DMS 273 treated with DMSO at 0.1 percent for 48 hours (cell line): ENCODE results near the gene ARMH2.
"Not testable (repeated sequence)": the region's sequence is repeated elsewhere in the genome, so short reads cannot be mapped to it uniquely, and the experiment has no call there.

Experiments
- DNase-seq: peaks from one replicate; lab custom pipeline; 2025; lab: John Stamatoyannopoulos, UW

The ARMH2 gene

GRCh38 chr6:24764833-24765828, 33.6 kb downstream of the ARMH2 start:
- DNase-seq = not testable (repeated sequence)

- DNase-seq = no peak
Observed at GRCh38 chr6:24763578-24763977, 35.1 kb downstream of the ARMH2 start.

GRCh38 chr6:24761851-24762250, 36.9 kb downstream of the ARMH2 start:
- no peak for DNase-seq

GRCh38 chr6:24761193-24761835, 37.4 kb downstream of the ARMH2 start:
- no peak for DNase-seq

GRCh38 chr6:24760210-24760609, 38.5 kb downstream of the ARMH2 start:
- no peak for DNase-seq

- DNase-seq = no peak
Observed at GRCh38 chr6:24759718-24760117, 39.0 kb downstream of the ARMH2 start.

- no peak for DNase-seq
Observed at GRCh38 chr6:24757611-24758010, 41.1 kb downstream of the ARMH2 start.

GRCh38 chr6:24755279-24755678, 43.4 kb downstream of the ARMH2 start:
- DNase-seq = no peak

GRCh38 chr6:24754378-24754777, 44.3 kb downstream of the ARMH2 start:
- not testable (repeated sequence) for DNase-seq

- DNase-seq = no peak
Observed at GRCh38 chr6:24753545-24753944, 45.2 kb downstream of the ARMH2 start.

- DNase-seq = no peak
Observed at GRCh38 chr6:24752917-24753492, 45.7 kb downstream of the ARMH2 start.

- DNase-seq = no peak
Observed at GRCh38 chr6:24752503-24752902, 46.2 kb downstream of the ARMH2 start.

GRCh38 chr6:24750878-24751277, 47.8 kb downstream of the ARMH2 start:
- DNase-seq = not testable (repeated sequence)

GRCh38 chr6:24749297-24749696, 49.4 kb downstream of the ARMH2 start:
- no peak for DNase-seq
